Subcutaneous adipose tissue (tissue), 4 donors: Measurements from ENCODE around the gene LDLRAD4. TPM values are rescaled to one million over a fixed set of nuclear protein-coding genes. Genes with fewer than 3 reads are reported as not detected.

Experiments
- total RNA-seq, 4 donors: library from RNA; depleted of rRNA; stranded (reverse); fragments of >200 nt; gene quantifications; one replicate each; pipeline ENCODE4 v1.1.0, GENCODE V29; 2016
- TF ChIP-seq, protein P1 (sequence below): fragments of 450-650 bp; IDR thresholded peaks from one replicate; pipeline ENCODE4 v1.5.1; 2016; ENCODE audit warnings: low read depth, mild to moderate bottlenecking, control low read depth, antibody characterized with exemption, moderate library complexity

Gene LDLRAD4
- total RNA-seq, 4 donors from 2014 or later: 16.4 to 28.4 (median 21.6) TPM

DNA sequence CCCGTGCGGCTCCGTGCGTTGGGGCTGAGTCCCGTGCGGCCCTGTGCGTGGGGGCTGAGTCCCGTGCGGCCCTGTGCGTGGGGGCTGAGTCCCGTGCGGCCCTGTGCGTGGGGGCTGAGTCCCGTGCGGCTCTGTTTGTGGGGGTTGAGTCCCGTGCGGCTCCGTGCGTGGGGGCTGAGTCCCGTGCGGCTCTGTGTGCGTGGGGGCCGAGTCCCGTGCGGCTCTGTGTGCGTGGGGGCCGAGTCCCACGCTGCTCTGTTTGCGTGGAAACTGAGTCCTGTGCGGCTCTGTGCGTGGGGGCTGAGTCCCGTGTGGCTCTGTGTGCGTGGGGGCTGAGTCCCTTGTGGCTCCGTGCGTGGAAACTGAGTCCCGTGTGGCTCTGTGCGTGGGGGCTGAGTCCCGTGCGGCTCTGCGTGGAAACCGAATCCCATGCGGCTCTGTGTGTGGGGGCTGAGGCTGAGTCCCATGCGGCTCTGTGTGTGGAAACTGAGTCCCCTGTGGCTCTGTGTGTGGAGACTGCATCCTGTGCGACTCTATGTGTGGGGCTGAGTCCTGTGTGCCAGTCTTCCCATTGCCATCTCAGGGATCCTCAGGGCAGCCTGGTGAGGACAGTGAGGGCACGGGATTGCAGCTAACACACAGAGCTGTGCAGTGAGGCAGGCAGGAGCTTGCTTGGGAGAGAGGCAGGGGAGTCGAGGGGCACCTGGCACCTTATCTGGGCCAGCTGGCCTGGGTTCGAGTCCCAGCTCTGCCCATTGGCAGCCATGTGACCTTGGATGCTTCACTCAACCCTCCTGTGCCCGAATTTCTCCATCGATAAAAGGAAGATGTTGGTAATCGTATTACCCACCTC is 44.5 kb downstream of the LDLRAD4 start:
- TF ChIP-seq, protein P1, sequence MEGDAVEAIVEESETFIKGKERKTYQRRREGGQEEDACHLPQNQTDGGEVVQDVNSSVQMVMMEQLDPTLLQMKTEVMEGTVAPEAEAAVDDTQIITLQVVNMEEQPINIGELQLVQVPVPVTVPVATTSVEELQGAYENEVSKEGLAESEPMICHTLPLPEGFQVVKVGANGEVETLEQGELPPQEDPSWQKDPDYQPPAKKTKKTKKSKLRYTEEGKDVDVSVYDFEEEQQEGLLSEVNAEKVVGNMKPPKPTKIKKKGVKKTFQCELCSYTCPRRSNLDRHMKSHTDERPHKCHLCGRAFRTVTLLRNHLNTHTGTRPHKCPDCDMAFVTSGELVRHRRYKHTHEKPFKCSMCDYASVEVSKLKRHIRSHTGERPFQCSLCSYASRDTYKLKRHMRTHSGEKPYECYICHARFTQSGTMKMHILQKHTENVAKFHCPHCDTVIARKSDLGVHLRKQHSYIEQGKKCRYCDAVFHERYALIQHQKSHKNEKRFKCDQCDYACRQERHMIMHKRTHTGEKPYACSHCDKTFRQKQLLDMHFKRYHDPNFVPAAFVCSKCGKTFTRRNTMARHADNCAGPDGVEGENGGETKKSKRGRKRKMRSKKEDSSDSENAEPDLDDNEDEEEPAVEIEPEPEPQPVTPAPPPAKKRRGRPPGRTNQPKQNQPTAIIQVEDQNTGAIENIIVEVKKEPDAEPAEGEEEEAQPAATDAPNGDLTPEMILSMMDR: no peak

DNA sequence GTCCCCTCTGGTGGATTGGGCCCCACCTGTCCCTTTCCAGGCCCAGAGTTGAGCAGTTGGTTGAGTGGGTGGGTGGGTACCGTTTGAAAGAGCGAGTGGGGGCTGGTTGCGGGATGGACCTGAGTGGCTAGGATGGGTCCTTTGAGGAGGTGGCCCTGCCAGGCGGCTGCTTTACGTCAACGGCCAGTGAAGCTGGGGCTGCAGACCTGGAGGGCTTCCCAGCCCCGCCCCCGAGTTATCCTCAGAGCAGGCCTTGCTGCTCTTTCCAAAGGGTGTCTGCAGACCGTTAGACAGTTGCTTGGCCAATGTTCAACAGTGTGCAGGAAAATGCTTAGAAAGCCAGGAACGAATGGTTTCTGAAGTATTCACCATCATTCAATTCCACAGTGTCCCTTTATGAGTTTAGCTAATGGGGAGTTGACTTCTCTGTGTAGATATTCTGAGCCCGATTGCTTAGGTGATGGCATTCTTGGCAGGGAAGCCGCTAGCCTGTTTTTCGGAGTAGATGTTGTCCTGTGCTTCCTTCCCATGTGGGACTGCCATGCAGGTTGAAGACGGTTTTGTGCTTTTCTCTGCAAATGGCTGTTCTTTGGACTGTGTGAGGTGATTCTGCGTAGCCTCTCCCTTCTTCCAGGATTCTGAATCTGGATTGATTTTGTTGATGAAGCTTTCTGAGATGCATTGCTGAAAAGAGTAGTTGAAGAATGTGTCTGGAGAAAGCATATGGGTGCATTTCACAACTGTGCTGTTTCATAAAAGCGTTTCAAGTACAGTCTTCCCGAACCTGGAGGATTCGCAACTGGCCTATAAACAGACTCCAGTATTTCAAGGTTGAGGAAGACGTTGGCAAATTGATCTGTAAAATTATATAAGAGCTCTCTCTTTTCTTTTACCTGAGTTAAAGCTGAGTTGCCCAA is 45.8 kb downstream of the LDLRAD4 start:
- TF ChIP-seq, protein P1: no peak

DNA sequence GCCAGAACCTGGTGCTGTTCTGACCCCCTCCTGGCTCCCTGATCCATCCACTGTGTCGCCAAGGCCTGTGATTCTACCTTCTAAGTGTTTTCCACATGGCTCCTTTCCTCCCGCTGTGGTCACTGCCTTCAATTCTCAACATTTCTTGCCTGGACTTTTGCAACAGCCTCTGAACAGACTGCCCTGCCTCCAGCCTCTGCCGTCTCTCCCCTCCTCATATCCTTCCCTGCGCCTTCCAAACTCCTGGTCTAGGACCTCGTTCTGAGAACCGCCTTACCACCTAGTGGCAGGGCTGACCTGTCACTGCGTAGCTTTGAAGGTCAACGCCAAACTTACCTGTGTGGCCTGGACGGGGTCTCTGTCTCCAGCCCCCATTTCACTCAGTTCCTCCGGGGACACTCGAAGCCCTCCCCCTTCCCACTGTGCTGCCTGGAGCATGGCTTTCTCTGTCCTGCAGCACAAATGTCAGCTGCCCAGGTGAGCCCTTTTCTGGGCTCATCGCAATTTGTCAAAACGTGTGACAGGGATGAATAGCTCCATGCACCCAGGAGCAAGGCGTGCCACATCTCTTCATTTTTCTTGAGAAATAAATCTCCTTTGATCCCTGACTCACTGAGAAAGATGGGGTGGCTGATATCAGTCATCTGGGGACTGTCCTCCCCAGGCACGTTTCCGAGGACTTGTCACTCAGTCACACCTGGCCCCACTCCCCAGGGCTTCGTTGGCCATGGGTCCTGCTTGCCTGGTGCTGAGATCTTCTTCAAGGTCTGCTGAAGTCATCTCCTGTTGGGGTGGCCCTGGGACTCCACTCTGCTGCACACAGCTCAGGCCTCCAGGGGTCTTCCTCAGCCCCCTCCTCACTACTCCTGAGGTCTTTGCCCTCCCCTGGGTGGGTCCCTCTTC is 46.7 kb downstream of the LDLRAD4 start:
- TF ChIP-seq, protein P1: no peak

DNA sequence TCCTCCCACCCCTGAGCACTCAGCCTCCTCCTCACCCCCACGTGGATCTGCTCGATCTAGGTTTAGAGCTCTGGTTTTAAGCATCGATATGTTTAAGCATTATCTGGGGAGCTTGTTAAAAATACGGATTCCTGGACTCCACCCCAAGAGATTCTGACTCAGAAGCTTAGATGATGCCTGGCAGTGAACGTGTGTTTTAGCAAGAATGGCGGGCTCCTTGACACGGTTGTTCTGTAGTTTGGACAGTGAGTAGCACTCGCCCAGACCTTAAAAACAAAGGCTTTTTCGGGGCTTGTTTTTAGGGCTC is 47.3 kb downstream of the LDLRAD4 start:
- TF ChIP-seq, protein P1: no peak

DNA sequence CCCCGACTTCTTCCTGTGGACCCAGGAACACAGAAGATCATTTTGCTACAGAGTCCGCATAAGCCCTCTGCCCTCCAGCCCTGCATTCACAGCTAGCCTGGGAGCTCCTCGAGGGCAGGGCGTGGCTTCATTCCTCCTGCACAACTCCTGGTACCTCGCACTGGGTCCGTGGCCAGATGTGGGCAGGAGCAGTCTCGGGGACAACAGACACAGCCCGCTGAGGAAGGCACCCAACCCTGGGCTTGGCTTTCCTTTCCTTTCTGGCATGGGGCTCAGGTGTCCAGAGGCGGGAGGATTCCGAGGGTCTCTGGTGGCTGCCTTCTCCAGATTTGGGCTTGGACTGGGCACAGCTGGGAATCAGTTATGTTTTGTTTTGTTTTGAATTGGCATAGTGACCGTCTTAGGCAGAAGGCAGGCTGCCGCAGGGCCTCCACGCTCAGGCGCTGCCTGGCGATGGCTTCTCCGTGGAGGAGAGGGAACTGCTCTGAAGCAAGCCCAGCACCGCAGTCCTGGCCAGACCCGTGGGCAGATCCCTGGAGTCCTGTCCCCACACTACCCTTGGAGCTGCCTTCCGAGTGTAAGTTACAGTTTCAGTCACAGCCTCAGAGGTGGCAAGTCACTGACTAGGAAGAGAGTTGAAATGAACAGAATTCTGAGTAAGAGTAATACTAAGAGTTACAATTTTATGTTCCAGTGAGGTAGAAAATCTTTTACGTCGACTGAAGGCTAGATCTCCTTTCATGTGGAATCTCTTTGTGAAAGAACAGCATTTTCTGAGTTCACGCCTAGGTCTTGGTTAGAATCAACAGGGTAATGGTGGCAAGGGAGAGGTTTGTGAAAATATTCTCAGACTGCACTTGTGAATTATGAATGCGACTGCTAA is 47.9 kb downstream of the LDLRAD4 start:
- TF ChIP-seq, protein P1: no peak

DNA sequence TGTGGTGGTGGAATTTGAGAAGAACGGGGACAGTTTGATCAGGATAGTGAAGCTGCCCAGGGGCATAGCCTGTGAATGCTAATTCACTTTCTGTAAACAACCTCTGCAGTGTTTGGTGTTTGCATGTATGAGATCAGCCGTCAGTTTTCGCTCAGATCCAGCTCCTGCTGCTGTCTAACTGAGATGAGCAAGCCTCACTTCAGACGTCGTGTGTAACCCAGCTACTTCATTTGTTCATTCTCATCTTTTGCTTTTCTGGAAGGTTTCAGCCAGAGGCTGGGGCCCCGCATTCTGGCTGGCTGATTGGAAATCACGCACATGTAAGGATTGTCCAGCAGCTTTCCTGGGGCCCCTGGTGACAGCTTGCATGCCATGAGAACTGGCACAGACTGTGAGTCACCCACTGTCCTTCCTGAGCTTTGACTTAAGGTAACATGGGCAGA is 48.9 kb downstream of the LDLRAD4 start:
- TF ChIP-seq, protein P1: no peak
